ENCODE measurements around the gene BEND3.
"Not testable (repeated sequence)": the region's sequence is repeated elsewhere in the genome, so short reads cannot be mapped to it uniquely, and the experiment has no call there.

The BEND3 gene

GRCh38 chr6:107105511-107106116 is 9.7 kb downstream of the BEND3 start:
- TF ChIP-seq CTCF (IDR thresholded peaks at IDR 0.05; ENCODE audit: low read depth, low read length): no peak
- no peak for DNase-seq (ENCODE audit: low read depth, low spot score)
- H3K4me3 ChIP-seq (ENCODE audit: low read depth, low read length): no peak overlapping the region
- in situ Hi-C loops (cut with HindIII; ENCODE audit: low sequenced_read_pairs): no loop called here

GRCh38 chr6:107103082-107103481 is 12.2 kb downstream of the BEND3 start:
- in situ Hi-C loops (cut with HindIII; ENCODE audit: low sequenced_read_pairs): no loop called here
- no peak for TF ChIP-seq CTCF (IDR thresholded peaks at IDR 0.05; ENCODE audit: low read depth, low read length)

DNA sequence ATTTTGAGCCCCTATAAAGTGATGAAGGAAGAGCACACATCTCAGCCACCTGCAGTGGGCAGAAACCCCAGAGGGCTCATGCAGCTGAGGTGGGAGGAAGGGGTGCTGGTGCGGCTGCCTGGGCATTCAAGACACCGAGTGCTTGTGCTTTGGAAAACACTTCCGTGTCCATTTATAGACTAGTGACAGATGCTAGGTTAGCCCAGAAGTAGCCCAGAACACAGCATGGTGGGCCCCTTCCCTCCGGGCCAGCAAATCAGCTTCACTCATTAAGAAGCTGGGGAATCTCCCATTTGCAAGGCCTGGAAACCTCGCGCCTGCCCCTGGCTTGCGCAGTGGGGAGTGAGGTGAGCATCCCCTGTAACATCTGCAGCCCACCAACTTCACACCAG is 12.9 kb downstream of the BEND3 start:
- in situ Hi-C loops (cut with HindIII; ENCODE audit: low sequenced_read_pairs): no loop called here
- no peak for DNase-seq (ENCODE audit: low read depth, low spot score)
- no peak for TF ChIP-seq CTCF (IDR thresholded peaks at IDR 0.05; ENCODE audit: low read depth, low read length)
- H3K4me3 ChIP-seq (ENCODE audit: low read depth, low read length): no peak overlapping the region

More at GRCh38 chr6:107103082-107103481, 12.2 kb downstream of the BEND3 start:
- H3K4me3 ChIP-seq (ENCODE audit: low read depth, low read length): no peak overlapping the region
- DNase-seq (ENCODE audit: low read depth, low spot score): no peak

- H3K4me3 ChIP-seq (ENCODE audit: low read depth, low read length): no peak overlapping the region
- in situ Hi-C loops (cut with HindIII; ENCODE audit: low sequenced_read_pairs): no loop called here
- DNase-seq (ENCODE audit: low read depth, low spot score): no peak
- TF ChIP-seq CTCF (IDR thresholded peaks at IDR 0.05; ENCODE audit: low read depth, low read length): no peak
Observed at GRCh38 chr6:107101686-107102413, 13.5 kb downstream of the BEND3 start.

- no peak overlapping the region for H3K4me3 ChIP-seq (ENCODE audit: low read depth, low read length)
- TF ChIP-seq CTCF (IDR thresholded peaks at IDR 0.05; ENCODE audit: low read depth, low read length): no peak
- in situ Hi-C loops (cut with HindIII; ENCODE audit: low sequenced_read_pairs): no loop called here
- no peak for DNase-seq (ENCODE audit: low read depth, low spot score)
Observed at GRCh38 chr6:107101211-107101610, 14.1 kb downstream of the BEND3 start.

DNA sequence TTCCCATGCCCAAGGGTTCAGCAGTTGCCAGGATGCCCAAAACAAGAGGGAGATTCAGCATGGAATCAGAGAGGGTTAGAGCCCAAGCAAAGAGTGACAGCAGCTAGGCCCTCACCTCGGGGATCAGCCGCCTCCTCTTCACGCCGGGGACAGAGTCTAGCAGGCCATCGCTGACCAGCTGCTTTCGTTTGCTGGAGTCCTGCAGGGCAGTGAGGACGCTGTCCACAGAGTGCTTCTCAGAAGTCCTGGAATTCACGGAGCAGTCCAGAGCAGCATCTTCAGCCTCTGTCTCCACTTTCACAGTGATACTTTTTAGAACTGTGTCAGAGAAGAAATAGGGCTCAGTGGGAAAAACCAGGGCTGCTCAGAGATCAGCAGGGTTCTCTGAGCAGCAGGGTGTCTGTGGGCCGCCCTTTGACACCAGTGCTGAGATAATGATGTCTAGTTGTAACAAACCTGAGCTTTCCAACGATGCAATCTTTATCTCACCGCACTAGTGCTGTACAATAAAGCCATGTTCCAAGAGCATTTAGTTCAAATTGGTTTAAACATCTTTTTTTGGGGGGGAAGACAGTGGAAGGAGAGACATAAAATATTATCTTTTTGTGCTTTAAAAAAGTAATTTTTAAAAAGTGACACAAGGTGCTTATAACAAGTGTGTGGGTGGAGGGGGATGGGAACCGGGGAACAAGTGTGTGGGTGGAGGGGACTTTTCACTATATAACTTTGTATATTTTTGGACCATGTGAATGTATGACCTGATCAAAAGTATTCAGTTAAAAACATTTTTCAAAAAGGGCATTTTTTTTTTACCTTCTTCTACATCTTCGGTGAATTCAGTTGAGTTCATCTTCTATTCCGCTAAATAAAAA is 16.6 kb downstream of the BEND3 start:
- TF ChIP-seq CTCF (IDR thresholded peaks at IDR 0.05; ENCODE audit: low read depth, low read length): no peak
- no peak for DNase-seq (ENCODE audit: low read depth, low spot score)
- in situ Hi-C loops (cut with HindIII; ENCODE audit: low sequenced_read_pairs): no loop called here

DNA sequence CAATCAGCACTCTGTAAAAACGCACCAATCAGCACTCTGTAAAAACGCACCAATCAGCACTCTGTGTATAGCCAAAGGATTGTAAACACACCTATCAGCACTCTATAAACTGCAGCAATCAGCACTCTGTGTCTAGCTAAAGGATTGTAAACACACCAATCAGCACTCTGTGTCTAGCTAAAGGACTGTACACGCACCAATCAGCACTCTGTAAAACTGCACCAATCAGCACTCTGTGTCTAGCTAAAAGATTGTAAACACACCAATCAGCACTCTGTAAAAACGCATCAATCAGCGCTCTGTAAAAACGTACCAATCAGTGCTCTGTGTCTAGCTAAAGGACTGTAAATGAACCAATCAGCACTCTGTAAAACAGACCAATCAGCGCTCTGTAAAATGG is 30.9 kb downstream of the BEND3 start:
- DNase-seq (ENCODE audit: low read depth, low spot score); H3K4me3 ChIP-seq (ENCODE audit: low read depth, low read length); in situ Hi-C loops (cut with HindIII; ENCODE audit: low sequenced_read_pairs): not testable (repeated sequence)

More for the DNA sequence above, 16.6 kb downstream of the BEND3 start:
- no peak overlapping the region for H3K4me3 ChIP-seq (ENCODE audit: low read depth, low read length)
